Chondrocyte (in vitro differentiated cells): ENCODE results near the gene MTMR11. TPM values are rescaled to one million over a fixed set of nuclear protein-coding genes. Genes with fewer than 3 reads are reported as not detected.
A peak's percentile ranks its signal among the peaks of the same experiment; 100 is the strongest.

Experiments used
- DNase-seq: peaks from one replicate; pipeline ENCODE4 v3.0.0; 2021; ENCODE audit warnings: mixed read lengths, low spot score
- H3K27ac Mint-ChIP-seq: one replicate; pipeline ENCODE4 v1.8.0; 2021; ENCODE audit warnings: mild to moderate bottlenecking, moderate library complexity, mixed read lengths; ENCODE audit not compliant: unreplicated experiment
- H3K27me3 Mint-ChIP-seq: 2 replicates; pipeline ENCODE4 v1.8.0; 2021; ENCODE audit warnings: low read depth, mixed read lengths
- H3K36me3 Mint-ChIP-seq: 2 replicates; pipeline ENCODE4 v1.8.0; 2021; ENCODE audit warnings: low read depth, mixed read lengths
- H3K4me1 Mint-ChIP-seq: 2 replicates; pipeline ENCODE4 v1.8.0; 2021; ENCODE audit warnings: low read depth, mild to moderate bottlenecking, mixed read lengths
- H3K4me3 Mint-ChIP-seq: one replicate; pipeline ENCODE4 v1.8.0; 2021; ENCODE audit warnings: mild to moderate bottlenecking, moderate library complexity, mixed read lengths; ENCODE audit not compliant: unreplicated experiment
- H3K9me3 Mint-ChIP-seq: 2 replicates; pipeline ENCODE4 v1.8.0; 2021; ENCODE audit warnings: low read depth, mixed read lengths
- total RNA-seq: library from RNA; stranded (reverse); gene quantifications from 3 replicates; pipeline ENCODE4 v1.2.1, GENCODE V29; 2021
- TF ChIP-seq, protein P1 (sequence below): fragments of 200-600 bp; sonication (generic); IDR thresholded peaks from 2 replicates; pipeline ENCODE4 v1.5.0; 2021; ENCODE audit warnings: antibody characterized with exemption, mild to moderate bottlenecking, moderate library complexity

The MTMR11 gene
- total RNA-seq, 1 donor from 2014 or later, result 17.6 TPM

DNA sequence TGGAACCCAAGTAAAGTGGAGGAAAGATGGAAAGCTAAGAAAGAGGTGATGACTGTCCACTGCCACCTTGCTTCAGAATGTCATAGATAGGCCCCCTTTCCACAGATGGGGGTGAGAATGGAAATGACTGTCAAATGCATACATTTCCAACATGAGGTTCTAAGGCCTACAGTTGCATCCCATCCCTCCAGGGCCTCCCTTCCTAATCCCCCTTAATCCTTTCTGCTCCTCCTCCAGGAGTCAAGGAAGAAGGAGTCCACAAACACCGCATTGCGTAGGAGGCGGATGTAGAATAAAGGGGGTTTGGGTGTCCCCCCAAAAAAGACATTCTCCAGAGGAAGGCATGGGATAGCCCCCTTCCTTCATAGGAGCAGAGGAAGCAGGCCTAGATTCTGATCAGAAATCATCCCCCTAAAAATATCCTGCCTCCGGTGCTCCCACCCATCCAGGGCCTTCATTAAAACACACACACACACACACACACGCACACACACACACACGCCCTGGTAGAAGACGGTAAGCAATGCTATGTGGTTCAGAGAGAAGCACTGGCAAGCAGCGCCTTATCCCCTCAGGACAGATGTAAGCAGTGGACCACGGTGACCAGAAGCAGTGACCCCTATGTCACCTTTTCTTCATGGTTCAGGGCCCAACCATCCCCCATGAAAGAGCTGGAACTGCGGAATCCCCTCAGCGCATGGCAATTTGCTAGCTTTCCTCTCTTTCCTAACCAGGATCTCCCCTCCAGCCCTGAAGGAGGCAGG, 21.1 kb downstream of the MTMR11 start:
- TF ChIP-seq, protein P1, sequence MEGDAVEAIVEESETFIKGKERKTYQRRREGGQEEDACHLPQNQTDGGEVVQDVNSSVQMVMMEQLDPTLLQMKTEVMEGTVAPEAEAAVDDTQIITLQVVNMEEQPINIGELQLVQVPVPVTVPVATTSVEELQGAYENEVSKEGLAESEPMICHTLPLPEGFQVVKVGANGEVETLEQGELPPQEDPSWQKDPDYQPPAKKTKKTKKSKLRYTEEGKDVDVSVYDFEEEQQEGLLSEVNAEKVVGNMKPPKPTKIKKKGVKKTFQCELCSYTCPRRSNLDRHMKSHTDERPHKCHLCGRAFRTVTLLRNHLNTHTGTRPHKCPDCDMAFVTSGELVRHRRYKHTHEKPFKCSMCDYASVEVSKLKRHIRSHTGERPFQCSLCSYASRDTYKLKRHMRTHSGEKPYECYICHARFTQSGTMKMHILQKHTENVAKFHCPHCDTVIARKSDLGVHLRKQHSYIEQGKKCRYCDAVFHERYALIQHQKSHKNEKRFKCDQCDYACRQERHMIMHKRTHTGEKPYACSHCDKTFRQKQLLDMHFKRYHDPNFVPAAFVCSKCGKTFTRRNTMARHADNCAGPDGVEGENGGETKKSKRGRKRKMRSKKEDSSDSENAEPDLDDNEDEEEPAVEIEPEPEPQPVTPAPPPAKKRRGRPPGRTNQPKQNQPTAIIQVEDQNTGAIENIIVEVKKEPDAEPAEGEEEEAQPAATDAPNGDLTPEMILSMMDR, result no peak
- Mint-ChIP-seq H3K9me3 (no peaks in the 10 kb centered on the region), H3K27ac (peak overlapping the region; percentile 28), H3K36me3 (peaks cover 17% of the 10 kb centered on the region), H3K4me3 (peak overlapping the region; percentile 81), H3K27me3 (no peaks in the 10 kb centered on the region), H3K4me1 (peaks cover 25% of the 10 kb centered on the region)
- no peak for DNase-seq

DNA sequence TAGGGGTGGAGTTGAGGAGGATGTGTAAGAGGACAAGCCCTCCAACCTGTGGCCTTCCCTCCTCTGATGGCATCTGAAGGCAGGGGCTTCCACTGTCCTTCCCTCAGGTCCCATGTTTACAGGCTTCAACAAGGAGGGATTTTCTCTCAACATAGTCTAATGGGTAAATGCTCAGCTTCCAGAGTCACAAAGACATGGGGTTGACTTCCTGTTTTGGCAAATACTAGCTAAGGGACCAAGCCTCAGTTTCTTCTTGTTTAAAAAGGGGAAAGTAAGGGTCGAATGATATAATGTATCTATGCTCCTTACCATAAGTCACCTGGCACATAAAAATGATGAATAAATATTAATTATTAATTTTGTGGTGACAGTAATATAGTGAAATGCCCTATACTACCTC, 22.1 kb downstream of the MTMR11 start:
- no peak for DNase-seq
- Mint-ChIP-seq H3K4me1 (peaks cover 25% of the 10 kb centered on the region), H3K27me3 (no peaks in the 10 kb centered on the region), H3K9me3 (no peaks in the 10 kb centered on the region), H3K36me3 (peaks cover 17% of the 10 kb centered on the region), H3K27ac (no peak overlapping the region), H3K4me3 (no peak overlapping the region)
- TF ChIP-seq, protein P1, result no peak

DNA sequence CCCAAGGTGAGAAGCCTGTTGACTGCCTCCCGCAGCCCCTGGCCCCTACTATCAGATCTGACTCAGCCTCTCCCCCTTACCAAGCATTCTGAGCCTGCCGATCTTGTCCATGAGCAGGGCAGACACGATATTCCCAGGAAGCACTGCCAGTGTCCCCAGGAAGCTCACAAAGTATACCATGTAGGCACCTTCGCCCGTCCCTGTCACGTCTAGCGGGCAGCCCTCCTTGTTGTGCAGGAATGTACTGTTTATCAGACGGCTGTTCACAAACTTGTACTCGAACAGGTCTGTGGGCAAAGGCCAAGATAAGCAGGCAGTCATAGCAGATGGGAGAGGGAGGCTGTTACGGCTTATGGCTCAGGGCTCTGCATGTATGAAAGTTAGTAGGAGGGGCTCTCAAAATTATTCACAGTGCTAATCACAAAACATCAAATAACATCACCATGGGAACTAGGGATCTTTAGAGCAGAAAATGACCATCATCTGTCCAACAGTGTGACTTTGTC, 30.1 kb downstream of the MTMR11 start:
- Mint-ChIP-seq H3K36me3 (peaks cover 20% of the 10 kb centered on the region), H3K9me3 (no peaks in the 10 kb centered on the region), H3K4me3 (no peak overlapping the region), H3K27ac (no peak overlapping the region), H3K4me1 (no peaks in the 10 kb centered on the region), H3K27me3 (no peaks in the 10 kb centered on the region)
- TF ChIP-seq, protein P1, result no peak
- DNase-seq, result no peak

DNA sequence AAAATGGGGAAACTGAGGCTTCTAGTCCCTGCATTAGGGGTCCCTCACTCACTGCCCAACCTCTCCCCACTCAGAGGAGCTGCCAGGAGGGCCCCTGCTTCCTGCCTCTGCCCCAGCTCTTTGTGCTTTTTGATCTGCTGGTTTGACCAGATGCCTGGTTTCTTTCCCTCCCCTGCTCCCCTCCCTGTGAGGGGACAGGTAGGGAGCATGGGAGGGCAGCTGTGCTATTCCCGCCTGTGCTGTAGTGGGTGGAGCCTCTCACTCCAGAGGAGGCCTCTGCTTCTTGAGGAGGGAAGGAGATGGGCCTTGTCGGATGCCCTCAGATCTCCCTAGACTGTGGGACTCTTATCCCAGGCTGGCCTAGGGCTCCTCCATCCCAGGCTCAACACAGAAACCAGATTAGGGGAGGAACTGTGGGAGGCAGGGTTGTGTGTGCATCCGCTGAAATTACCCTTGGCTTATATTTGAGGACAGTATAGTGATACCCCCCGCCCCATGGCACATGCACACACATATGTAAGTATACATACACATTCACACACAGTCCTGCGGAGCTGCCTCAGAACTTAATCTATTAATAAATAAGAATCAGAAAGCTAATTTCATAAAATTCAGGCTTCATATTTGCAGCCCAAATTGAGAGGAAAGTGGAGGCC, 32.7 kb downstream of the MTMR11 start:
- Mint-ChIP-seq H3K9me3 (no peaks in the 10 kb centered on the region), H3K36me3 (peaks cover 12% of the 10 kb centered on the region), H3K4me3 (no peak overlapping the region), H3K27ac (no peak overlapping the region), H3K27me3 (no peaks in the 10 kb centered on the region), H3K4me1 (peaks cover 17% of the 10 kb centered on the region)
- TF ChIP-seq, protein P1, result no peak
- peak; percentile 28 for DNase-seq

DNA sequence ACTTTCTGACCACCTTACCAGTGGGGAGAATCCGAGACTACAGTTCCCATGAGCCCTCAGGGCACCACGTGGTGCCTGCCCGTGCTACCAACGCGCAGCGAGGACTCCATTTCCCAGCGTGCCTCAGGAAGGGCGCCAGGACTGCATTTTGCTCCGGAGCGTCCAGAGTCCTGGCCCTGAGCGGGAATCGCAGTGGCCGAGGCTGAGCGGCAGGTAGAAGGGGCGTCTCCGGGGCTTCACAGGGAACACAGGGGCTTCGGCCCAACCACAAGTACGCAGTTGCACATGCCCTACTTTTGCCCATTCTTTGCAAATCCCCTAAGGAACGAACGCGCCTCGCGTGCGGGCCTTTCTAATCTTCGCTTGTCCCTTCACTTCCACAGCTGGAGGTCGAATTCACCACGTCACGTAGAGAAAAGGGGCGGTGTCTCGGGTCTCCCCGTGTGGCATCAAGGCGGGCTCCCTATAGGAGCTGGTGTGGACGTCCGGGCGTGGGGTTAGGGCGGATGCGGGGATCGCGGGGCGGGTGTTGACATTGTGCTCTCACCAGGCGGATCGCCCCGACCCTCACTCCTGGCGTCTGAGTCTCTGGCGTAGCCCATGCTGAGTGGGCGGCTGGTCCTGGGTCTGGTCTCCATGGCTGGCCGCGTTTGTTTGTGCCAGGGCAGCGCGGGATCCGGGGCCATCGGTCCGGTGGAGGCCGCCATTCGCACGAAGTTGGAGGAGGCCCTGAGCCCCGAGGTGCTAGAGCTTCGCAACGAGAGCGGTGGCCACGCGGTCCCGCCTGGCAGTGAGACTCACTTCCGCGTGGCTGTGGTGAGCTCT, 37.0 kb downstream of the MTMR11 start, which contains the start of gene BOLA1:
TSS of gene BOLA1 (plus strand) at position 109 of the 825 bp plus-strand sequence. CDS start at position 601, 492 bp downstream.
- Mint-ChIP-seq H3K27ac (peak within 1 kb of the TSS; percentile 93), H3K27me3 (no peaks in the 10 kb centered on the region), H3K9me3 (no peaks in the 10 kb centered on the region), H3K4me1 (peaks cover 17% of the 10 kb centered on the region), H3K4me3 (peak within 1 kb of the TSS; percentile 76), H3K36me3 (peaks cover 3% of the 10 kb centered on the region)
- DNase-seq, result peak; percentile 96
- TF ChIP-seq, protein P1, result no peak
